NAMALWA (cell line): ENCODE data around the gene FGGY.

ENCODE experiments used
- DNase-seq: peaks from one replicate; pipeline ENCODE4 v3.0.0-alpha.2; 2015; ENCODE audit warnings: low spot score

Gene FGGY

GRCh38 chr1:59769736-59770095 lies 472.8 kb downstream of the FGGY start:
- DNase-seq = no peak

- no peak for DNase-seq
These were observed 474.5 kb downstream of the FGGY start for GRCh38 chr1:59771361-59771760.

GRCh38 chr1:59775480-59775879 lies 478.6 kb downstream of the FGGY start:
- DNase-seq = no peak

GRCh38 chr1:59776960-59777852 lies 480.3 kb downstream of the FGGY start:
- DNase-seq = no peak

- peak; percentile 17 for DNase-seq
These were observed 483.1 kb downstream of the FGGY start for GRCh38 chr1:59779949-59780348.

- no peak for DNase-seq
These were observed 491.9 kb downstream of the FGGY start for GRCh38 chr1:59788825-59789224.

GRCh38 chr1:59798600-59798999 lies 501.7 kb downstream of the FGGY start:
- DNase-seq = no peak

GRCh38 chr1:59803458-59804038 lies 506.7 kb downstream of the FGGY start:
- DNase-seq = no peak

GRCh38 chr1:59804301-59804700 lies 507.4 kb downstream of the FGGY start:
- no peak for DNase-seq

- DNase-seq = no peak
These were observed 508.7 kb downstream of the FGGY start for GRCh38 chr1:59805554-59805953.
